Astrocyte (in vitro differentiated cells and primary cell): ENCODE measurements around the gene ABHD18. TPM values are rescaled to one million over a fixed set of nuclear protein-coding genes. Genes with fewer than 3 reads are reported as not detected.

Source experiments
- DNase-seq: peaks from one replicate; pipeline ENCODE4 v3.0.0-alpha.2; 2010; ENCODE audit warnings: low read depth
- FAIRE-seq: peaks from 2 replicates; lab custom pipeline; 2011; peaks lifted over from hg19 to GRCh38; lab: Jason Lieb, UNC
- H2AFZ ChIP-seq: 2 replicates; pipeline ENCODE4 v1.6.0; 2012; ENCODE audit warnings: low read depth, low read length, inconsistent platforms
- H3K27ac ChIP-seq: 2 replicates; pipeline ENCODE4 v1.5.1; 2011; ENCODE audit warnings: low read depth, low read length, inconsistent platforms
- H3K27me3 ChIP-seq: 2 replicates; pipeline ENCODE4 v1.6.0; 2011; ENCODE audit warnings: low read length, inconsistent platforms; ENCODE audit not compliant: insufficient read depth
- H3K36me3 ChIP-seq: 2 replicates; pipeline ENCODE4 v1.5.1; 2011; ENCODE audit warnings: low read length, inconsistent platforms; ENCODE audit not compliant: insufficient read depth
- H3K4me1 ChIP-seq: 2 replicates; pipeline ENCODE4 v1.5.1; 2011; ENCODE audit warnings: low read length, inconsistent platforms; ENCODE audit not compliant: insufficient read depth
- H3K4me2 ChIP-seq: 2 replicates; pipeline ENCODE4 v1.6.0; 2012; ENCODE audit warnings: low read length, inconsistent platforms
- H3K4me3 ChIP-seq: 2 replicates; pipeline ENCODE4 v1.5.1; 2011; ENCODE audit warnings: low read depth, mild to moderate bottlenecking, low read length, inconsistent platforms; ENCODE audit not compliant: insufficient read depth
- H3K79me2 ChIP-seq: 2 replicates; pipeline ENCODE4 v1.6.0; 2012; ENCODE audit warnings: mild to moderate bottlenecking, low read length, inconsistent platforms; ENCODE audit not compliant: insufficient read depth
- H3K9ac ChIP-seq: 2 replicates; pipeline ENCODE4 v1.6.0; 2012; ENCODE audit warnings: mild to moderate bottlenecking, low read length, inconsistent platforms
- H3K9me3 ChIP-seq: 2 replicates; pipeline ENCODE4 v1.5.1; 2012; ENCODE audit warnings: low read depth, mild to moderate bottlenecking, low read length, inconsistent platforms; ENCODE audit not compliant: insufficient read depth
- H4K20me1 ChIP-seq: 2 replicates; pipeline ENCODE4 v1.6.0; 2012; ENCODE audit warnings: low read length, inconsistent platforms; ENCODE audit not compliant: insufficient read depth
- H3K27ac Mint-ChIP-seq: one replicate; pipeline ENCODE4 v1.8.0; 2021; ENCODE audit warnings: mild to moderate bottlenecking, mixed read lengths; ENCODE audit not compliant: unreplicated experiment
- H3K27me3 Mint-ChIP-seq: one replicate; pipeline ENCODE4 v1.8.0; 2021; ENCODE audit warnings: low read depth, mixed read lengths; ENCODE audit not compliant: unreplicated experiment
- H3K36me3 Mint-ChIP-seq: one replicate; pipeline ENCODE4 v1.8.0; 2021; ENCODE audit warnings: low read depth, mixed read lengths; ENCODE audit not compliant: unreplicated experiment
- H3K4me1 Mint-ChIP-seq: one replicate; pipeline ENCODE4 v1.8.0; 2021; ENCODE audit warnings: low read depth, mixed read lengths; ENCODE audit not compliant: unreplicated experiment
- H3K4me3 Mint-ChIP-seq: one replicate; pipeline ENCODE4 v1.8.0; 2021; ENCODE audit warnings: mild to moderate bottlenecking, moderate library complexity, mixed read lengths; ENCODE audit not compliant: unreplicated experiment
- H3K9me3 Mint-ChIP-seq: one replicate; pipeline ENCODE4 v1.8.0; 2021; ENCODE audit warnings: mild to moderate bottlenecking, mixed read lengths; ENCODE audit not compliant: unreplicated experiment
- CTCF ChIP-seq: IDR thresholded peaks from 2 replicates; pipeline ENCODE4 v1.5.1; 2011; ENCODE audit warnings: low read depth, mild to moderate bottlenecking, inconsistent platforms, low read length, moderate library complexity; ENCODE audit not compliant: insufficient read depth
- EZH2 ChIP-seq: IDR thresholded peaks from 2 replicates; pipeline ENCODE4 v1.6.1; 2012; ENCODE audit warnings: mild to moderate bottlenecking, low read length, inconsistent platforms; ENCODE audit not compliant: insufficient read depth
- total RNA-seq: library from RNA; stranded (reverse); gene quantifications from 2 replicates; pipeline ENCODE4 v1.2.1, GENCODE V29; 2021

ABHD18 gene
- total RNA-seq, 1 donor from 2014 or later: 9.5 TPM

DNA sequence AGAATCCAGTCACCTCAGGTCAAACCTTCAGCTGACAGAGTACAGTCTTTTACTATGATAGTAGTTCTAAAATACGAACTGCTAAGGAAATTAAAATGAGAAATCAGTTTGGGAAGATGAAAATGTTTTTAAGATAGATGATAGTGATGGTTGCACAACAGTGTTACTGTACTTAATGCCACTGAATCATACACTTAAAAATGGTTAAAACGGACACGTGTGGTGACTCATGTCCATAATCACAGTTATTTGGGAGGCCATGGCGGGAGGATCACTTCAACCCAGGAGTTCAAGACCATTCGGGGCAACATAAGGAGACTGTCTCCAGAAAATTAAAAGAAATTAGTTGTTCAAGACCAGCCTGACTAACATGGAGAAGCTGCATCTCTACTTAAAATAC, 41.4 kb downstream of the ABHD18 start:
- DNase-seq (peak; percentile 12), FAIRE-seq (no peak)
- Histone ChIP-seq H3K27ac (no peak overlapping the region), H3K4me3 (no peak overlapping the region), H2AFZ (no peak overlapping the region), H3K36me3 (no peaks in the 10 kb centered on the region), H3K9me3 (no peaks in the 10 kb centered on the region), H3K27me3 (no peaks in the 10 kb centered on the region), H3K79me2 (no peaks in the 10 kb centered on the region), H4K20me1 (no peaks in the 10 kb centered on the region), H3K4me2 (no peak overlapping the region), H3K9ac (no peak overlapping the region), H3K4me1 (no peaks in the 10 kb centered on the region)
- Mint-ChIP-seq H3K27me3 (no peaks in the 10 kb centered on the region), H3K27ac (no peak overlapping the region), H3K9me3 (no peaks in the 10 kb centered on the region), H3K4me3 (no peak overlapping the region), H3K36me3 (peaks cover 1% of the 10 kb centered on the region), H3K4me1 (no peaks in the 10 kb centered on the region)
- TF ChIP-seq CTCF (no peak), EZH2 (no peak)

DNA sequence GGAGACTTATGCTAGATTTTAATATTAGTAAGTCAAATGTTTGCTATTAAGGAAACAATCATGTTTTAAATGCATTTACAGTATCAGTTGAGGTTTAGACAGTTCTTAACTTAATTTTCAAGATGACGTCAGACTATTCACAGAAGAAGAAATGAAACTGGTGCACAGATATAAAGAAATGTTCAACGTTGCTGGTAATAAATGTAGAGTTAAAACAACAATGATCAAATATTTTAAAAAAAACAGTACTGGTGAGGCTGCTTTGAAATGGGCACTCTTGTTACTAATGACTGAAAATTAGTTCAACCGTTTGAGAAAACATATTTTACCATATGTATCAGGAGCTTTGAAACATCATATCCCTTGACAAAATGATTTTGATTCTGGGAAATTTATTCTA, 44.2 kb downstream of the ABHD18 start:
- FAIRE-seq (no peak), DNase-seq (no peak)
- H3K36me3 Mint-ChIP-seq: no peaks in the 10 kb centered on the region
- H3K4me3 Mint-ChIP-seq: no peak overlapping the region
- no peak overlapping the region for H3K27ac Mint-ChIP-seq
- no peak for TF ChIP-seq CTCF
- H3K4me1 ChIP-seq: no peaks in the 10 kb centered on the region
- no peaks in the 10 kb centered on the region for H3K27me3 Mint-ChIP-seq
- H3K27ac ChIP-seq: no peak overlapping the region
- no peak overlapping the region for H3K9ac ChIP-seq
- no peaks in the 10 kb centered on the region for H3K79me2 ChIP-seq
- H3K36me3 ChIP-seq: no peaks in the 10 kb centered on the region
- H3K27me3 ChIP-seq: no peaks in the 10 kb centered on the region
- no peak overlapping the region for H3K4me3 ChIP-seq
- H3K4me2 ChIP-seq: no peak overlapping the region
- H3K9me3 ChIP-seq: no peaks in the 10 kb centered on the region
- no peaks in the 10 kb centered on the region for H4K20me1 ChIP-seq
- no peaks in the 10 kb centered on the region for H3K9me3 Mint-ChIP-seq
- no peak overlapping the region for H2AFZ ChIP-seq
- no peaks in the 10 kb centered on the region for H3K4me1 Mint-ChIP-seq

DNA sequence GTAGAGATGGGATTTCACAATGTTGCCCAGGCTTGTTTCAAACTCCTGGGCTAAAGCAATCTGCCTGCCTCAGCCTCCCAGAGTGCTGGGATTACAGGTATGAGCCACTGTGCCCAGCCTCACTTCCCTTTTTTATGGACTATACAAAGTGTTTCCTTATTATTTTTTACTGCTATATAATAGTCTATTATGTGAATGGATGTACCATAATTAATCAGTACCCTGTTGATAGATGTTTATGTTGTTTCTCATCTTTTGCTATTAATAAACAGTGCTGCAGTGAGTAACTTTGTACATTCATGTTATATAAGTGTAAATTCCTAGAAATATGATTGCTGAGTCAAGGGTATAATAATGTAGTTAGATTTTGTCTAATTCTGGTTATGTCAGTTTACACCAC, 60.1 kb downstream of the ABHD18 start:
- no peak for FAIRE-seq
- H3K79me2 ChIP-seq: no peaks in the 10 kb centered on the region
- H3K9ac ChIP-seq: no peak overlapping the region
- no peak overlapping the region for H2AFZ ChIP-seq
- peaks cover 16% of the 10 kb centered on the region for H3K36me3 Mint-ChIP-seq
- H3K4me3 Mint-ChIP-seq: no peak overlapping the region
- H3K27me3 ChIP-seq: no peaks in the 10 kb centered on the region
- H3K27me3 Mint-ChIP-seq: no peaks in the 10 kb centered on the region
- H3K4me2 ChIP-seq: no peak overlapping the region
- no peaks in the 10 kb centered on the region for H3K4me1 Mint-ChIP-seq
- peaks cover 10% of the 10 kb centered on the region for H3K36me3 ChIP-seq
- no peak overlapping the region for H3K4me3 ChIP-seq
- H3K27ac Mint-ChIP-seq: no peak overlapping the region
- H4K20me1 ChIP-seq: no peaks in the 10 kb centered on the region
- TF ChIP-seq CTCF: no peak
- H3K9me3 Mint-ChIP-seq: no peaks in the 10 kb centered on the region
- H3K27ac ChIP-seq: no peak overlapping the region
- no peaks in the 10 kb centered on the region for H3K9me3 ChIP-seq
- DNase-seq: no peak
- H3K4me1 ChIP-seq: no peaks in the 10 kb centered on the region
